ENCODE data around the gene SLMAP.

DNA sequence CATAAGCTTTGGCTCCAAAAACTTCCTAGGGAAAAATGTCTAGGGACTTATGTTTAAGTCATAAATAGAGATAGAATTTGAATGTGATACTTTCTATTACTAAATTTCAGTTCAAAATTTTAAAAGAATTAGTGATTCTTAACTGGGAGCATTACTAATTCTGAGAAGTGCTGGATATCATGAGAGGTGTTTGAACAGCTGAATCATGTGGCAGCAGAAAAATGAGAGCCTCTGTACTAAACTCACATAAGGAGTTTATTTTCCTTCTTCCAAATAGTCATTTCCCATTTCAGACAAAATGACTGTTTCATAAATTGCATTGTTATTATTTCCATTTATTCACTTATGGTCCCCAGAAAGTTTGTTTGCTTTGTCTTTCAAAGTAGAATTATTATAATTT, 62.7 kb downstream of the SLMAP start:
- TF ChIP-seq EZH2 (IDR thresholded peaks at IDR 0.05; ENCODE audit: borderline replicate concordance, low read depth, low read length, severe bottlenecking) = no peak
- TF ChIP-seq, protein P1, sequence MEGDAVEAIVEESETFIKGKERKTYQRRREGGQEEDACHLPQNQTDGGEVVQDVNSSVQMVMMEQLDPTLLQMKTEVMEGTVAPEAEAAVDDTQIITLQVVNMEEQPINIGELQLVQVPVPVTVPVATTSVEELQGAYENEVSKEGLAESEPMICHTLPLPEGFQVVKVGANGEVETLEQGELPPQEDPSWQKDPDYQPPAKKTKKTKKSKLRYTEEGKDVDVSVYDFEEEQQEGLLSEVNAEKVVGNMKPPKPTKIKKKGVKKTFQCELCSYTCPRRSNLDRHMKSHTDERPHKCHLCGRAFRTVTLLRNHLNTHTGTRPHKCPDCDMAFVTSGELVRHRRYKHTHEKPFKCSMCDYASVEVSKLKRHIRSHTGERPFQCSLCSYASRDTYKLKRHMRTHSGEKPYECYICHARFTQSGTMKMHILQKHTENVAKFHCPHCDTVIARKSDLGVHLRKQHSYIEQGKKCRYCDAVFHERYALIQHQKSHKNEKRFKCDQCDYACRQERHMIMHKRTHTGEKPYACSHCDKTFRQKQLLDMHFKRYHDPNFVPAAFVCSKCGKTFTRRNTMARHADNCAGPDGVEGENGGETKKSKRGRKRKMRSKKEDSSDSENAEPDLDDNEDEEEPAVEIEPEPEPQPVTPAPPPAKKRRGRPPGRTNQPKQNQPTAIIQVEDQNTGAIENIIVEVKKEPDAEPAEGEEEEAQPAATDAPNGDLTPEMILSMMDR (IDR thresholded peaks at IDR 0.05; ENCODE audit: borderline replicate concordance, extremely low read depth, low read length, poor library complexity, severe bottlenecking) = no peak
